GM12892 (cell line): ENCODE data around the gene GLCCI1.
A peak's percentile ranks its signal among the peaks of the same experiment; 100 is the strongest.
"Not testable (repeated sequence)": the region's sequence is repeated elsewhere in the genome, so short reads cannot be mapped to it uniquely, and the experiment has no call there.

Source experiments
- DNase-seq: peaks from one replicate; pipeline ENCODE4 v3.0.0; 2011; ENCODE audit not compliant: insufficient read length
- FAIRE-seq: peaks from 2 replicates; lab custom pipeline; 2011; peaks lifted over from hg19 to GRCh38; lab: Jason Lieb, UNC
- POLR2A ChIP-seq: IDR thresholded peaks from 2 replicates; pipeline ENCODE4 v1.6.1; 2011; ENCODE audit warnings: low read depth, low read length, control low read depth
- POLR2AphosphoS5 ChIP-seq: IDR thresholded peaks from 2 replicates; pipeline ENCODE4 v1.6.1; 2011; ENCODE audit warnings: low read depth, low read length, control low read depth
- TAF1 ChIP-seq: IDR thresholded peaks from 2 replicates; pipeline ENCODE4 v1.6.1; 2011; ENCODE audit warnings: low read depth, mild to moderate bottlenecking, control low read depth, low read length, borderline replicate concordance

GLCCI1 gene

GRCh38 chr7:8044761-8045430, 76.3 kb downstream of the GLCCI1 start:
- no peak for TF ChIP-seq POLR2A
- TF ChIP-seq TAF1, result no peak
- no peak for TF ChIP-seq POLR2AphosphoS5
- DNase-seq, result no peak
- peak; percentile 66 for FAIRE-seq

- not testable (repeated sequence) for DNase-seq, FAIRE-seq
Measured at GRCh38 chr7:8048067-8048466, 79.5 kb downstream of the GLCCI1 start.

GRCh38 chr7:8051373-8051772, 82.8 kb downstream of the GLCCI1 start:
- DNase-seq, result no peak
- TF ChIP-seq POLR2A (no peak), TAF1 (no peak), POLR2AphosphoS5 (no peak)
- no peak for FAIRE-seq

- no peak for FAIRE-seq
- no peak for DNase-seq
- no peak for TF ChIP-seq TAF1
Measured at GRCh38 chr7:8051998-8052397, 83.4 kb downstream of the GLCCI1 start.

- no peak for DNase-seq
- FAIRE-seq, result no peak
- TF ChIP-seq TAF1 (no peak), POLR2AphosphoS5 (no peak), POLR2A (no peak)
Measured at GRCh38 chr7:8052824-8053223, 84.2 kb downstream of the GLCCI1 start.

DNA sequence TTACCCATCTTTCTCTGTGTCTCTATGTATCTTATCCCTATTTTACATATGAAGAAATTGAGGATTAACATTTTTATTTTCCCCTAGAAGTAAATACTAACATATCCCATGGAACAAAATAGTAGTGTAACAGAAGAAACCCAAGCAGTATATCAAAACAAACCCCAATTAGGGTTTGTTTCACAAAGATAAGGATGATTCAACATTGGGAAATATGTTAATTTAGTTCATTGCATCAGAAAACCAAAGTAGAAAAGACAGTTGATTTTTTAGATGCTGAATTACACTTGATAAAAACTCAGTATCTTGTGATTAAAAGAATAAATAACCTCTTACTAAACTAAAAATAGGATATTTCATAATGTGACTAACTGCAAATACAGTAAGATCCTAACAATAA, 87.8 kb downstream of the GLCCI1 start:
- DNase-seq (no peak), FAIRE-seq (no peak)

DNA sequence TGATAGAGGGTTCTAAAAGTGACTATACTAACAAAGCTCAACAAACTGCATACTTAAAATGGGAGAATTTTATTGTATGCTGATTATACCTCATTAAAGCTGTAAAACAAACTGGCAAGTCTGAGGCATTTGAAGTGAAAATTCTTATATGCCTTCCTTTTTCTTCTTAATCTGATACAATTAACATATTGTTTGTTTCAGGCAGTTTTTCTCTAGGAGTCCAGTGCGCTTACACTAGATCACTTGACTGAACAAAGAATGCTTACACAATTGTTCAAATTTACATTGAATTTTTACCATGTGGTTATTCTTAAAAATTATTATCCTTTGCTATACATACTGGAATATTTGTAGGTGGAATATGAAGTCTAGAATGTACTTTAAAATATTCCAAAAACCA, 89.0 kb downstream of the GLCCI1 start:
- no peak for TF ChIP-seq POLR2AphosphoS5
- no peak for DNase-seq
- FAIRE-seq, result no peak

More for the DNA sequence above, 87.8 kb downstream of the GLCCI1 start:
- TF ChIP-seq POLR2A (no peak), POLR2AphosphoS5 (no peak), TAF1 (no peak)

DNA sequence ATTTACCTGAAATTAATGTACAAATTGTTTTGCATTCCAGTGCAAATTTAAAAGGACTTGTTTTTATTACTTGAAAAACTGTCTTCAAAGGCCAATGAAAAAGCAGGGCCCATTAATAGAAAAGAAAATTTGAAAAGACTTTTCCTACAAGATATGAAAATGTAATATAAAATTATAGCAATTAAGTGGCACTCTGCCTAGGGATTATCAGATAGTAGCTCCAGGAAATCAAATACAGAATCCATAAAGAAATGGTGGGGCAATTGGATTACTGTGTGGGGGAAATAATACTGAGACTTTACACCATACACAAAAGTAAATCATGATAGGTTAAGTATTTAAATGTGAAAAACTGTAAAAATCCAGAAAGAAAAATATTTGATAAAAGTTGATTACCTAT, 89.7 kb downstream of the GLCCI1 start:
- FAIRE-seq (no peak), DNase-seq (no peak)
- TF ChIP-seq TAF1, result no peak
- no peak for TF ChIP-seq POLR2AphosphoS5
- TF ChIP-seq POLR2A, result no peak

- no peak for DNase-seq
- no peak for FAIRE-seq
- TF ChIP-seq POLR2AphosphoS5, result no peak
- no peak for TF ChIP-seq POLR2A
- TF ChIP-seq TAF1, result no peak
Measured at GRCh38 chr7:8058852-8059251, 90.3 kb downstream of the GLCCI1 start.

DNA sequence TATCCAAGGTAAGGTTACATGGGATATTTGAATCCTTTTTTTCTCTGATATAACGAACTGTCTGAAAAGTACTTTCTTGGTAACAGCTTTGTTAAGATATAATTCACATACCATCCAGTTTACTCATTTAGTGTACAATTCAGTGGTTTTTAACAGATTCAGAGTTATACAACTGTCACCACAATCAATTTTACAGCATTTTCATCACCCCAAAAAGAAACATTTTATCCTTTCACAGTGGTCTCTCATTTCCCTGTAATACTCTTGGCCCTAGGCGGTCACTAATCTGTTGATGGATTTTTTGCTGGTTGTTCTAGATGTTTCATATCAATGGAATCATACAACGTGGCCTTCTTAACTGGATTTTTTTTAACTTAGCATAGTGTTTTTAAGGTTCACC, 91.6 kb downstream of the GLCCI1 start:
- TF ChIP-seq TAF1, result no peak
- no peak for TF ChIP-seq POLR2AphosphoS5
- TF ChIP-seq POLR2A, result no peak
- no peak for FAIRE-seq
- no peak for DNase-seq

GRCh38 chr7:8063300-8063699, 94.7 kb downstream of the GLCCI1 start:
- DNase-seq, FAIRE-seq: not testable (repeated sequence)

DNA sequence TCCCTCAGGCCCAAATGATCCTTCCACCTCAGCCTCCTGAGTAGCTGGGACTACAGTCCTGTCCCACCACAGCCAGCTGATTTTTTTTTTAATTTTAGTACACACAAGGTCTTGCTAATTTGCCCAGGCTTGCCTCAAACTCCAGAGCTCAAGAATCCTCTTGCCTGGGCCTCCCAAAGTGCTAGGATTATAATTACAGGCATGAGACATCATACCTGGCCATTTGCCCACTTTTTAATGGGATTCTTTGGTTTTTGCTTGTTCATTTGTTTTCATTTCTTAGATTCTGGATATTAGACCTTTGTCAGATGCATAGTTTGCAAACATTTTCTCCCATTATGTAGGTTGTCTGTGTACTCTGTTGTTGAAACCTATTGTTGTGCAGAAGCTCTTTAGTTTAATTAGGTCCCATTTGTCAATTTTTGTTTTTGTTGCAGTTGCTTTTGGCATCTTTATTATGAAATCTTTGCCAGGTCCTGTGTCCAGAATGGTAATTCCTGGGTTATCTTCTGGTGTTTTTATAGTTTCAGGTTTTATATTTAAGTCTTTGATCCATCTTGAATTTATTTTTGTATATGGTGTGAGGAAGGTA, 95.2 kb downstream of the GLCCI1 start:
- no peak for FAIRE-seq
- DNase-seq, result no peak
- no peak for TF ChIP-seq TAF1
- TF ChIP-seq POLR2A, result no peak

DNA sequence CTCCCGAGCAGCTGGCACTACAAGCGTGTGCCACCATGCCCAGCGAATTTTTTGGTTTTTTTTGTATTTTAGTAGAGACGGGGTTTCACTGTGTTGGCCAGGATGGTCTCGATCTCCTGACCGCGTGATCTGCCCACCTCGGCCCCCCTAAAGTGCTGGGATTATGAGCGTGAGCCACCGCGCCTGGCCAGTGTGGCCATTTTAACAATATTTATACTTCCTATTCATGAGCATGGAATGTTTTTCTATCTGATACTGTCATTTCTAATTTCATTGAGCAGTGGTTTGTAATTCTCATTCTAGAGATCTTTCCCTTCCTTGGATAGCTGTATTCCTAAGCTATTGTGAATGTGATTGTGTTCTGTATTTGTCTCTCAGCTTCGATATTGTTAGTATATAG, 96.2 kb downstream of the GLCCI1 start:
- no peak for TF ChIP-seq TAF1
- TF ChIP-seq POLR2AphosphoS5, result no peak
- TF ChIP-seq POLR2A, result no peak
- FAIRE-seq, result no peak
- DNase-seq, result no peak
